Activated T-cell treated with anti-CD3 and anti-CD28 coated beads for 1 hour (primary cell): ENCODE results near the gene ZDHHC12.
A peak's percentile ranks its signal among the peaks of the same experiment; 100 is the strongest.

Experiments
- DNase-seq: peaks from one replicate; pipeline ENCODE4 v3.0.0-alpha.2; 2020; ENCODE audit warnings: low read depth

ZDHHC12 gene

GRCh38 chr9:128685636-128686489 lies 38.1 kb downstream of the ZDHHC12 start:
- DNase-seq: peak; percentile 30

GRCh38 chr9:128684325-128685199 lies 39.4 kb downstream of the ZDHHC12 start:
- DNase-seq: peak; percentile 59

GRCh38 chr9:128684065-128684324 lies 39.9 kb downstream of the ZDHHC12 start:
- no peak for DNase-seq

- no peak for DNase-seq
Measured at GRCh38 chr9:128683340-128684064, 40.4 kb downstream of the ZDHHC12 start.

- no peak for DNase-seq
Measured at GRCh38 chr9:128677794-128678193, 46.1 kb downstream of the ZDHHC12 start.

- no peak for DNase-seq
Measured at GRCh38 chr9:128675382-128675781, 48.5 kb downstream of the ZDHHC12 start.
